Right lobe of liver (tissue), 6 donors: ENCODE measurements around the gene TSC22D4. TPM values are rescaled to one million over a fixed set of nuclear protein-coding genes. Genes with fewer than 3 reads are reported as not detected.

ENCODE experiments used
- ATAC-seq, 4 donors: fragments of 200-7000 bp; cut with Tn5 transposase; one replicate each; pipeline ENCODE4 v1.9.1; 2020; ENCODE audit warnings: mild to moderate bottlenecking in 4 of 4, moderate library complexity in 4 of 4
- DNase-seq, 3 donors: peaks; one replicate each; pipeline ENCODE4 v3.0.0-alpha.2; 2020
- H3K27ac ChIP-seq, 3 donors: fragments of 200-600 bp; one replicate each; pipeline ENCODE4 v1.8.0; 2022
- H3K27me3 ChIP-seq, 2 donors: fragments of 200-600 bp; one replicate each; pipeline ENCODE4 v1.8.0; 2022
- H3K36me3 ChIP-seq, 4 donors: fragments of 200-600 bp; sonication (generic) in 1 of 4; one replicate each; pipeline versions ENCODE4 v1.5.1 to v1.8.0; 2017 to 2022; ENCODE audit warnings: control low read depth in 1 of 4
- H3K4me1 ChIP-seq, 4 donors: fragments of 200-600 bp; sonication (generic) in 1 of 4; one replicate each; pipeline versions ENCODE4 v1.5.1 to v1.8.0; 2017 to 2022; ENCODE audit warnings: control low read depth in 1 of 4
- H3K4me3 ChIP-seq, 3 donors: fragments of 200-600 bp; one replicate each; pipeline ENCODE4 v1.8.0; 2022
- H3K9me3 ChIP-seq, 4 donors: fragments of 200-600 bp; sonication (generic) in 1 of 4; one replicate each; pipeline versions ENCODE4 v1.5.1 to v1.8.0; 2017 to 2022; ENCODE audit warnings: control low read depth in 1 of 4
- POLR2A ChIP-seq: fragments of 450-650 bp; IDR thresholded peaks from one replicate; pipeline ENCODE4 v1.6.1; 2017; ENCODE audit warnings: antibody characterized with exemption, mild to moderate bottlenecking
- WGBS: methylation state at CpG from one replicate; pipeline ENCODE4 v1.1.6; 2018; ENCODE audit warnings: low coverage, low lambda C conversion rate; ENCODE audit not compliant: insufficient coverage; ENCODE audit errors: missing lambda C conversion rate; 5-methylcytosine and 5-hydroxymethylcytosine counted together
- intact Hi-C, 2 donors: fragments of 100-400 bp; cut with DNase I; formaldehyde crosslinking; loops; one replicate each; pipeline versions ENCODE4 v1.11.2 to v1.14.1; 2022
- total RNA-seq, 6 experiments: library from RNA; depleted of rRNA in 2 of 6; stranded (reverse); fragments of >200 nt in 2 of 6; fragmentation: NEBNext Ultra II Directional in 3 of 6; extraction: Animal tissue kit (Norgen Biotek cat#: 25700) in 3 of 6; gene quantifications; one replicate each; pipeline versions ENCODE4 v1.1.0 to v1.2.4, GENCODE V29; 2016 to 2023
- TF ChIP-seq, protein P1 (sequence below), 4 donors: fragments of 200-600 bp in 3 of 4; fragments of 450-650 bp in 1 of 4; IDR thresholded peaks; one replicate each; pipeline versions ENCODE4 v1.5.1 to v1.8.0; 2016 to 2022; ENCODE audit warnings: antibody characterized with exemption in 4 of 4, mild to moderate bottlenecking in 2 of 4
- donor health status: DM: no; HTN: yes; CAD: no.
- donor health status: DM: no; HTN: no; CAD: no.
- donor health status: DM: no; HTN: no; CAD: no.
- donor health status: DM: no; HTN: yes; CAD: no.
- donor health status: DM: no; HTN: yes; CAD: no.

Gene TSC22D4
- total RNA-seq, 6 experiments from 2014 or later, result 12.5 to 20.5 (median 17.0) TPM

DNA sequence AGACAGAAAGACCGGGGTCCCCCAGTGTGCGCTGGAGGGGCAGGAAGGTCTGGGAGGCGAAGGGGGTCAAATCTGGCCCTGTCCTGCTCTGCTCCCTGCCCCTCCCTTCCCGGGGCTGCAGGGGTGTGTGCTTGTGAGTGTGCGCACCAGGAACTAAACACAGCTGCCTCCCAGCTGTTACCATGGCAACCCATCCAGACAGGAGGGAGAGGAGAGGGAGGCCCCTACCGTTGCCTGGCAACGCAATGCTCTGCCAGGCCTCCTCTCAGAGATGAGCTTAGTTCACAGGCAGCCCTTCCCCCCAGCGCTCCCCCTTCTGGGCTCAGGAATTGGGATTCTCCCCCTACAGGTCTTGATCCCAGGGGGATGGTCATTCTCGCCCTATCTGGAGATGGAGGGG is 10.8 kb upstream of the TSC22D4 start:
- DNase-seq (no peak), ATAC-seq (no peak)
- Histone ChIP-seq H3K4me3 (no peak overlapping the region), H3K27ac (no peak overlapping the region), H3K9me3 (no peaks in the 10 kb centered on the region), H3K4me1 (peaks cover 0 to 9% (median 3%) of the 10 kb centered on the region in 4 donors), H3K27me3 (no peaks in the 10 kb centered on the region), H3K36me3 (no peaks in the 10 kb centered on the region)
- 27% methylated on average over 3 of the region's 9 CpGs for WGBS
- intact Hi-C loops, result no loop called here
- TF ChIP-seq POLR2A, result no peak
- TF ChIP-seq, protein P1, sequence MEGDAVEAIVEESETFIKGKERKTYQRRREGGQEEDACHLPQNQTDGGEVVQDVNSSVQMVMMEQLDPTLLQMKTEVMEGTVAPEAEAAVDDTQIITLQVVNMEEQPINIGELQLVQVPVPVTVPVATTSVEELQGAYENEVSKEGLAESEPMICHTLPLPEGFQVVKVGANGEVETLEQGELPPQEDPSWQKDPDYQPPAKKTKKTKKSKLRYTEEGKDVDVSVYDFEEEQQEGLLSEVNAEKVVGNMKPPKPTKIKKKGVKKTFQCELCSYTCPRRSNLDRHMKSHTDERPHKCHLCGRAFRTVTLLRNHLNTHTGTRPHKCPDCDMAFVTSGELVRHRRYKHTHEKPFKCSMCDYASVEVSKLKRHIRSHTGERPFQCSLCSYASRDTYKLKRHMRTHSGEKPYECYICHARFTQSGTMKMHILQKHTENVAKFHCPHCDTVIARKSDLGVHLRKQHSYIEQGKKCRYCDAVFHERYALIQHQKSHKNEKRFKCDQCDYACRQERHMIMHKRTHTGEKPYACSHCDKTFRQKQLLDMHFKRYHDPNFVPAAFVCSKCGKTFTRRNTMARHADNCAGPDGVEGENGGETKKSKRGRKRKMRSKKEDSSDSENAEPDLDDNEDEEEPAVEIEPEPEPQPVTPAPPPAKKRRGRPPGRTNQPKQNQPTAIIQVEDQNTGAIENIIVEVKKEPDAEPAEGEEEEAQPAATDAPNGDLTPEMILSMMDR (IDR thresholded peaks at IDR 0.05), result no peak

DNA sequence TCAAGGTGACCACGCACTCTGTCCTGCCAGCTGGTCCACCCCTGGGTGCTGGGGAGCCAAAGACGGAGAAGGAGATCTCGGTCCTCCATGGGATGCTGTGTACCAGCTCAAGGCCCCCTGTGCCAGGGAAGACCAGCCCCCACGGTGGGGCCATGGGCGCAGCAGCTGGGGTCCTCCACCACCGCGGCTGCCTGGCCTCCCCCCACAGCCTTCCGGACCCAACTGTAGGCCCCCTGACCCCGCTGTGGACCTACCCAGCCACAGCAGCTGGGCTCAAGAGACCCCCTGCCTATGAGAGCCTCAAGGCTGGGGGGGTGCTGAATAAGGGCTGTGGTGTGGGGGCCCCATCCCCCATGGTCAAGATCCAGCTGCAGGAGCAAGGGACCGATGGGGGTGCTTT is 10.1 kb upstream of the TSC22D4 start:
- H3K36me3 ChIP-seq, result no peaks in the 10 kb centered on the region
- H3K27ac ChIP-seq, result no peak overlapping the region
- no peak overlapping the region for H3K4me3 ChIP-seq
- DNase-seq, result no peak
- no peaks in the 10 kb centered on the region for H3K9me3 ChIP-seq
- TF ChIP-seq, protein P1 (IDR thresholded peaks at IDR 0.05), result no peak
- no peak for TF ChIP-seq POLR2A
- peaks cover 0 to 9% (median 3%) of the 10 kb centered on the region in 4 donors for H3K4me1 ChIP-seq
- 80% methylated on average over 1 of the region's 10 CpGs for WGBS
- intact Hi-C loops, result no loop called here
- ATAC-seq, result no peak
- H3K27me3 ChIP-seq, result no peaks in the 10 kb centered on the region

DNA sequence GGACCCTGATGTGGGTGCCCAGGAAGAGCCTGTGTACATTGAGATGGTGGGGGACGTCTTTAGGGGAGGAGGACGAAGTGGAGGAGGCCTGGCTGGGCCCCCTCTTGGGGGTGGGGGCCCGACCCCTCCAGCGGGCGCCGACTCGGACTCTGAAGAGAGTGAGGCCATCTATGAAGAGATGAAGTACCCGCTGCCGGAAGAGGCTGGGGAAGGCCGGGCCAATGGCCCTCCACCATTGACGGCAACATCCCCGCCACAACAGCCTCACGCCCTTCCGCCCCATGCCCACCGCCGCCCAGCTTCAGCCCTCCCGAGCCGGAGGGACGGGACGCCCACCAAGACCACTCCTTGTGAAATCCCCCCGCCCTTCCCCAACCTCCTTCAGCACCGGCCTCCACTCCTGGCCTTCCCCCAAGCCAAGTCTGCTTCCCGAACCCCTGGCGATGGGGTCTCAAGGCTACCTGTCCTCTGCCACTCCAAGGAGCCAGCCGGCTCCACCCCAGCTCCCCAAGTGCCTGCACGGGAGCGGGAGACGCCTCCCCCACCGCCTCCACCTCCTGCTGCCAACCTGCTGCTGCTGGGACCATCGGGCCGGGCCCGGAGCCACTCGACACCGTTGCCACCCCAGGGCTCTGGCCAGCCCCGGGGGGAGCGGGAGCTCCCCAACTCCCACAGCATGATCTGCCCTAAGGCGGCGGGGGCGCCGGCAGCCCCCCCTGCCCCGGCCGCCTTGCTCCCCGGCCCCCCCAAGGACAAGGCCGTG is 9.5 kb upstream of the TSC22D4 start:
- Histone ChIP-seq H3K9me3 (no peaks in the 10 kb centered on the region), H3K27me3 (no peaks in the 10 kb centered on the region), H3K27ac (no peak overlapping the region), H3K4me3 (no peak overlapping the region), H3K4me1 (peaks cover 0 to 5% (median 2%) of the 10 kb centered on the region in 4 donors), H3K36me3 (no peaks in the 10 kb centered on the region)
- ATAC-seq (no peak), DNase-seq (no peak)
- no peak for TF ChIP-seq POLR2A
- TF ChIP-seq, protein P1 (IDR thresholded peaks at IDR 0.05), result no peak
- intact Hi-C loops, result no loop called here
- WGBS, result 83% methylated on average over 7 of the region's 44 CpGs

DNA sequence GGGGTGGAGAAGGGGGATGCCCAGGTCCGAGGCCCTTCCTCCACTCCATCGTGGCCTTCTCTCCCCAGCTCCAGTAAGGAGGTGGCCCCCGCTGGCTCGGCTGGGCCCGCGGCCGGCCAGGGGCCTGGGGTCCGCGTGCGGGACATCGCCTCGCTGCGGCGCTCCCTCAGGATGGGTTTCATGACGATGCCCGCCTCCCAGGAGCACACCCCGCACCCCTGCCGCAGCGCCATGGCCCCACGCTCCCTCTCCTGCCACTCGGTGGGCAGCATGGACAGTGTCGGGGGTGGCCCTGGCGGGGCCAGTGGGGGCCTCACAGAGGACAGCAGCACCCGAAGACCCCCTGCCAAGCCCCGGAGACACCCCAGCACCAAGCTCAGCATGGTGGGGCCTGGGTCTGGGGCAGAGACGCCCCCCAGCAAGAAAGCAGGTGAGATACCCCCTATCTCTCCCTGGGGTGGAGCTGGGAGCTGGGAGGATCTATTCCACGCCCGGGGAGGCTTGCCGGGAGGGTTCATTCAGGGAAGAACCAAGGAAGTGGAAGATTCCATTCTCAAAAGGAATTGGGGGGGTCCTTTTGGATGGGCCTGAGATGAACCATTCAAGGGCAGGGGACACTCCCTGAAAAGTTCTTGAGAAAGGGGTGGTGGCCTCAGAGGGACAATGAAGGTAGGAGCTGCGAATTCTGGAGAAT is 7.9 kb upstream of the TSC22D4 start:
- Histone ChIP-seq H3K27ac (no peak overlapping the region), H3K9me3 (no peaks in the 10 kb centered on the region), H3K4me1 (peaks cover 0 to 8% (median 0%) of the 10 kb centered on the region in 4 donors), H3K36me3 (no peaks in the 10 kb centered on the region), H3K4me3 (no peak overlapping the region), H3K27me3 (no peaks in the 10 kb centered on the region)
- ATAC-seq (no peak), DNase-seq (no peak)
- TF ChIP-seq, protein P1 (IDR thresholded peaks at IDR 0.05), result no peak
- TF ChIP-seq POLR2A, result no peak
- 88% methylated on average over 1 of the region's 30 CpGs for WGBS
- intact Hi-C loops, result no loop called here
